ENCODE results near the gene FHAD1.

DNA sequence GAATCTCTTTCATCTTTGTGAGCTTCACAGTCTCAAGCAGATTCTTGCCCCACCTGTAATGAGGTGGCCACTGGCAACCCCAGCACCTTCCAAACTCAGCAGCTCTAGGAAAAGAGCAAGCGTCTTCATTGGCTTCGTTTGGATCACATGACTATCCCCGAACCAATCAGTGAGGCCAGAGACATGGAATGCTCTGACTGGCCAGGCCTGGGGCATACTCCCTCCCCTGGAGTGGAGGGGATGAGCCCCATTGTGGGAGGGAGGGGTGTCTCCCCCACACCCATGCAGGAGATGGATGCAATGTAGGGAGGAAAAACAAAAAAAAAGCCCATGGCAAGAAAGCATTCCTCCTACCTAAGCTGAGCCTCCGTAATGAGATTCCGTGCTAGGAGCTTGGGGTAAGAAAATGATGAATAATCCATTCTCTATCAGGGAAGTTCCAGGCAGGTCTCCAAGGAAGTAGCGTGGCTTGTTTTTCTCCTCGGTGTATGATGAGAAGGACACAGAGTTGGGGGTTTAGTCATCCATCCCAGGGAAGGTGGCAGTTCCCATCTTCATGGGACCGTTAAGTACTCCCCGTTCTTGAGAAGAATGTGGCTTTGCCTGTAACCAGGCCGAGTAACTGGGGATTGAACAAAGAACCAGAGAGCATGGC lies 32.7 kb downstream of the FHAD1 start:
- no peak for TF ChIP-seq POLR2AphosphoS5 (IDR thresholded peaks at IDR 0.05)
- TF ChIP-seq, protein P1, sequence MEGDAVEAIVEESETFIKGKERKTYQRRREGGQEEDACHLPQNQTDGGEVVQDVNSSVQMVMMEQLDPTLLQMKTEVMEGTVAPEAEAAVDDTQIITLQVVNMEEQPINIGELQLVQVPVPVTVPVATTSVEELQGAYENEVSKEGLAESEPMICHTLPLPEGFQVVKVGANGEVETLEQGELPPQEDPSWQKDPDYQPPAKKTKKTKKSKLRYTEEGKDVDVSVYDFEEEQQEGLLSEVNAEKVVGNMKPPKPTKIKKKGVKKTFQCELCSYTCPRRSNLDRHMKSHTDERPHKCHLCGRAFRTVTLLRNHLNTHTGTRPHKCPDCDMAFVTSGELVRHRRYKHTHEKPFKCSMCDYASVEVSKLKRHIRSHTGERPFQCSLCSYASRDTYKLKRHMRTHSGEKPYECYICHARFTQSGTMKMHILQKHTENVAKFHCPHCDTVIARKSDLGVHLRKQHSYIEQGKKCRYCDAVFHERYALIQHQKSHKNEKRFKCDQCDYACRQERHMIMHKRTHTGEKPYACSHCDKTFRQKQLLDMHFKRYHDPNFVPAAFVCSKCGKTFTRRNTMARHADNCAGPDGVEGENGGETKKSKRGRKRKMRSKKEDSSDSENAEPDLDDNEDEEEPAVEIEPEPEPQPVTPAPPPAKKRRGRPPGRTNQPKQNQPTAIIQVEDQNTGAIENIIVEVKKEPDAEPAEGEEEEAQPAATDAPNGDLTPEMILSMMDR (IDR thresholded peaks at IDR 0.05) = no peak
- no peak for TF ChIP-seq POLR2A (IDR thresholded peaks at IDR 0.05)
- no peak for TF ChIP-seq EP300 (IDR thresholded peaks at IDR 0.05)

Measured in upper lobe of left lung (tissue), 4 donors.